Measurements from ENCODE around the gene RNF152. TPM values are rescaled to one million over a fixed set of nuclear protein-coding genes. Genes with fewer than 3 reads are reported as not detected.
A peak's percentile ranks its signal among the peaks of the same experiment; 100 is the strongest.

Gene RNF152
- total RNA-seq, 2 donors from 2014 or later, result 7.7 to 11.3 TPM

GRCh38 chr18:61856678-61857077 is 36.1 kb downstream of the RNF152 start:
- peaks cover 0 to 28% of the 10 kb centered on the region in 2 donors for H3K4me1 ChIP-seq
- H3K9me3 ChIP-seq, result no peaks in the 10 kb centered on the region
- TF ChIP-seq CTCF (IDR thresholded peaks at IDR 0.05), result no peak
- no peaks in the 10 kb centered on the region for H3K36me3 ChIP-seq
- no peak for DNase-seq (ENCODE audit: low spot score)
- H3K27ac ChIP-seq, result no peak overlapping the region
- H3K27me3 ChIP-seq, result no peaks in the 10 kb centered on the region
- no peak overlapping the region for H3K4me3 ChIP-seq

- Histone ChIP-seq H3K4me3 (no peak overlapping the region), H3K9me3 (no peaks in the 10 kb centered on the region), H3K36me3 (no peaks in the 10 kb centered on the region), H3K27me3 (no peaks in the 10 kb centered on the region), H3K27ac (peak overlapping the region in 1 of 2 donors; percentile 26), H3K4me1 (peaks cover 0 to 28% of the 10 kb centered on the region in 2 donors)
- no peak for DNase-seq (ENCODE audit: low spot score)
- no peak for TF ChIP-seq CTCF (IDR thresholded peaks at IDR 0.05)
Observed at GRCh38 chr18:61855449-61856378, 37.1 kb downstream of the RNF152 start.

GRCh38 chr18:61854578-61855448 is 38.0 kb downstream of the RNF152 start:
- H3K27ac ChIP-seq, result peak overlapping the region in 1 of 2 donors; percentile 26
- H3K36me3 ChIP-seq, result no peaks in the 10 kb centered on the region
- H3K9me3 ChIP-seq, result no peaks in the 10 kb centered on the region
- DNase-seq (ENCODE audit: low spot score), result no peak
- no peaks in the 10 kb centered on the region for H3K27me3 ChIP-seq
- no peak overlapping the region for H3K4me3 ChIP-seq
- TF ChIP-seq CTCF (IDR thresholded peaks at IDR 0.05), result no peak
- peaks cover 0 to 28% of the 10 kb centered on the region in 2 donors for H3K4me1 ChIP-seq

DNA sequence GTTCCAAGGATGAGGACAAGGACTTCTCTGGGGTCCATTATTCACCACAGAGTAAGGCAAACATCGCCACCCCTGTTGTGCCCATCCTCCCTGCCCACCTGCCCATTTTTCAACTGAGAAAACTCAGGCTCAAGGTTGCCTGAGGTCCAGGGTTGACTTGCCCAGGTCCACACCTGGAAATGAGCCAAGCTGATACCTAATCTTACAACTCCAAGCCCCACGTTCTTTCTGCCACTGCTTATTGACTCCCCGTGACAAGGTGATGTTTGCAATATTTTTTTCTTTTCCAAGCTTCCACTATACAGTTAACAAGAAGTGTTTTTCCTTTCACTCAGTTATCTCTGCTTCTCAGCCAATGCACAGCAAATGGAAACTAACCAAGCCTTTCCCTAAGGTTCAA is 39.0 kb downstream of the RNF152 start:
- peak overlapping the region in 1 of 2 donors; percentile 16 for H3K27ac ChIP-seq
- H3K9me3 ChIP-seq, result no peaks in the 10 kb centered on the region
- DNase-seq (ENCODE audit: low spot score), result no peak
- no peaks in the 10 kb centered on the region for H3K36me3 ChIP-seq
- TF ChIP-seq CTCF (IDR thresholded peaks at IDR 0.05), result no peak
- no peak overlapping the region for H3K4me3 ChIP-seq
- no peaks in the 10 kb centered on the region for H3K27me3 ChIP-seq
- H3K4me1 ChIP-seq, result peaks cover 0 to 28% of the 10 kb centered on the region in 2 donors

DNA sequence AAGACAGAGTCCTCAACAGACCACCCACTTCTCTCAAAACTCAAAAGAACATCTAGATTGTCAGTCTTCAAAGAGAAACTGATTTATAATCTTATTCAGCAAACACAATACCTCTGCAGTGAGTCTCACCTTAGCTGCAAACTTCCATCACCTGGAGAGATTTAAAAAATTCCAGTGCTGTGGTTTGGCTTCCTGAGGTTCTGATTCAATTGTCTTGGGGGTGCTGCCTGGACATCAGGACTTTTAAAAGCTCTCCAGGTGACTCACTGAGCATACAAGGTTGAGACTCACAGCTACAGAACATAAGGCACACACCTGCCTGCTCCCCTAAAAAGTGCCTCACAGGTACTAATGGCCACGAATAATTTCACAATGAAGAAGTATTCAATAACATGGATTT is 40.3 kb downstream of the RNF152 start:
- DNase-seq (ENCODE audit: low spot score), result no peak
- Histone ChIP-seq H3K27me3 (no peaks in the 10 kb centered on the region), H3K4me3 (no peak overlapping the region), H3K4me1 (peaks cover 0 to 18% of the 10 kb centered on the region in 2 donors), H3K27ac (peak overlapping the region; percentile 24 to 40), H3K36me3 (no peaks in the 10 kb centered on the region), H3K9me3 (no peaks in the 10 kb centered on the region)
- TF ChIP-seq CTCF (IDR thresholded peaks at IDR 0.05), result no peak

Measured in right atrium auricular region (tissue), 2 donors.